Left cardiac atrium (tissue), 4 donors: Measurements from ENCODE around the gene SLC27A2. TPM values are rescaled to one million over a fixed set of nuclear protein-coding genes. Genes with fewer than 3 reads are reported as not detected.
"Not testable (repeated sequence)": the region's sequence is repeated elsewhere in the genome, so short reads cannot be mapped to it uniquely, and the experiment has no call there.

Experiments used
- ATAC-seq, 2 donors: fragments of 200-7000 bp; cut with Tn5 transposase; one replicate each; pipeline ENCODE4 v1.9.1; 2020; ENCODE audit warnings: mild to moderate bottlenecking in 2 of 2, moderate library complexity in 2 of 2
- DNase-seq: peaks from one replicate; pipeline ENCODE4 v3.0.0-alpha.2; 2020
- intact Hi-C, 2 donors: fragments of 100-400 bp; cut with DNase I; formaldehyde crosslinking; loops; one replicate each; pipeline versions ENCODE4 v1.14.1 to v1.15.1; 2022 to 2023
- total RNA-seq, 2 donors: library from RNA; stranded (reverse); fragmentation: NEBNext Ultra II Directional; extraction: Animal tissue kit (Norgen Biotek cat#: 25700); gene quantifications; one replicate each; pipeline ENCODE4 v1.2.1, GENCODE V29; 2021
- donor health status: DM: no; HTN: yes; CAD: no.
- donor health status: DM: no; HTN: yes; CAD: no; lungs with severe emphysema.
- donor health status: DM: yes; HTN: yes; CAD: no.
- donor health status: Dilated cardiomyopathy.

The SLC27A2 gene
- total RNA-seq, 2 donors from 2014 or later: 0.10 to 0.74 TPM

- DNase-seq (no peak), ATAC-seq (no peak)
- intact Hi-C loops: no loop called here
Observed at GRCh38 chr15:50186752-50187151, 4.8 kb downstream of the SLC27A2 start.

DNA sequence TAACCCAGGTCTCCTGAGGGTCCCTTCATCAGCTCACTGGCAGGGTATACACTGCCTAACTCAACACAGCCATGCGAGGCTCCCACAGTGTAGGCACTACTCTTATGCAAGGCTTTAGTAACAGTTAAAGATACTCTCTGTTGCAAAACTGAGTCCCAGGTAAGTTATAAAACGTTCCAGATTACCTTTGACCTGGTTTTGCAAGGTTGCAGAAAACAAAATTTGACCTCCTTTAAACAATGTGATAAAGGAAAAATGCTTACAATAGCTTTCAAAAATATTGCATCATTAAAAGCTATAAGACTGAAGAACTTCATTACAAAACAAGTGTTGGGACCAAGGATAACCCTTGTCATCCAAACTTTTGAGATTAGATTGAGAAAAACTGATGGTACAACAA, 5.5 kb downstream of the SLC27A2 start:
- ATAC-seq (no peak), DNase-seq (no peak)
- intact Hi-C loops: no loop called here

DNA sequence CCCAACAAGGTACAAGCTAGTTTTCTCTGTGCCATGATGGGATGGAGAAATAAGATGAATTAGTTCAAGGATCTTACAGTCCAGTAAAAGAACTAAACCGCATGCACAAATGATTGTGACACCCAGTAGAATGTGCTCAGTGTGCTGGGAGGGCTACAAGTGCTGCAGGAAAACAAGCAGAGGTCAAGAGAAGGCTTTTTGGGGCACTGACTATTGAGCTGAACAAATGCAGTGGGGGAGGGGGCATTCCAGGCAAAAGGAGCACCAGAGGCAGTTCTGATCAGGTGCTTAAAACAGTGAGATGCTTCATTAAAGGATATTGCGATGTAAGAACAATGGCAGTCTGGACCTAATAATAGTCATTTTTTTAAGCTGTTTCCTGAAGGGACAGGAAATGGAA, 6.0 kb downstream of the SLC27A2 start:
- DNase-seq: no peak
- ATAC-seq: no peak
- intact Hi-C loops: no loop called here

DNA sequence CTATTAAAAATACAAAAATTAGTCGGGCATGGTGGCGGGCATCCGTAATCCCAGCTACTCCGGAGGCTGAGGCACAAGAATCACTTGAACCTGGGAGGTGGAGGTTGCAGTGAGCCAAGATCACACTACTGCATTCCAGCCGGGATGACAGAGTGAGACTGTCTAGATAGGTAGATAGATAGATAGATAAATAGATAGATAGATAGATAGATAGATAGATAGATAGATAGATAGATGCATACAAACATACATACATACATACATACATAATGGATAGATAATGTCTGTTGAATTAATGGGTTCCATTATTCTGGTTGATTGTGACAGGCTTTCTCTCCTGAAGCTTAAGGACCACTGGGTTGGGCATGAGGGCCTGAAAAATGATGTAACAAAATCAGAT, 6.8 kb downstream of the SLC27A2 start:
- DNase-seq, intact Hi-C loops, ATAC-seq: not testable (repeated sequence)

DNA sequence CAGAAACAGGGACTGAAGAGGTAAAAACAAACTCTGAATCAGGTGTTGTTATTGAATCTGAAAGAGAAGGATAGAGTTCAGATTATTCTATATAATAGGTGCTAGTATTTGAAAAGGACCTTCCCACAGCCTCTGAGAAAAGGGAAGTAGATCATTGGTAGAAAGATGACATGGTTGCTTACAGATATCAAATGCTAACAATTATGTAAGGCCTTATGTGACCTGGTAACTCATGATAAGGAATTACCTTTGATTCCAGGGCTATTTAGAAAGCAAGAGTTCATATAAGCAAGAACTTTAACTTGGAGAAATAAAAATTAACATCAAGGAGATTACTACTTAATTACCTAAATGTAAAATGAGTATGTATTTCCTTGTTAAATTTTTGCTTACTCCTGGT, 7.6 kb downstream of the SLC27A2 start:
- DNase-seq (no peak), ATAC-seq (no peak)
- intact Hi-C loops: no loop called here

- ATAC-seq (no peak), DNase-seq (no peak)
- intact Hi-C loops: no loop called here
Observed at GRCh38 chr15:50190166-50190570, 8.2 kb downstream of the SLC27A2 start.

GRCh38 chr15:50190723-50191122, 8.7 kb downstream of the SLC27A2 start:
- ATAC-seq: no peak
- intact Hi-C loops: no loop called here

DNA sequence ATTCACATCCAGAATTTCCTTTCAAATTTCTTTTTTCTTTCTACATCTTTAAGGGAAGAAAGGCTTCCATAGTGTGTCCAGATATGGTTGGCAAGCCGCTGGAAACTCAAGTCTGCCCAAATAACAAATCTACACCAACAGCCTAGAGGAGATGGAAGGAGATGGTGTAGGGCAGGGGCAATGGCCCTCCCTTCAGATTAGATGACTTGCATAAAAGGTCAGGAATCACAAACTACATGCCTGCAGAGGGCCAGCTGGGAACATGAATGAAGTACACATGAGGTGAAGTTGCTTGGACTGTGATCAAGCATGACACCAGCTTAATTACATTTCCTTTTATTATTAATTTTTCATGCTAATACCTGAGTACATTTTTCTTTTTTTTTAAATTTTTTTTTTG, 10.2 kb downstream of the SLC27A2 start:
- intact Hi-C loops: no loop called here
- ATAC-seq (no peak), DNase-seq (no peak)

More at GRCh38 chr15:50190723-50191122, 8.7 kb downstream of the SLC27A2 start:
- DNase-seq: no peak

GRCh38 chr15:50192926-50193620, 11.1 kb downstream of the SLC27A2 start:
- ATAC-seq (no peak), DNase-seq (no peak)
- intact Hi-C loops: no loop called here

DNA sequence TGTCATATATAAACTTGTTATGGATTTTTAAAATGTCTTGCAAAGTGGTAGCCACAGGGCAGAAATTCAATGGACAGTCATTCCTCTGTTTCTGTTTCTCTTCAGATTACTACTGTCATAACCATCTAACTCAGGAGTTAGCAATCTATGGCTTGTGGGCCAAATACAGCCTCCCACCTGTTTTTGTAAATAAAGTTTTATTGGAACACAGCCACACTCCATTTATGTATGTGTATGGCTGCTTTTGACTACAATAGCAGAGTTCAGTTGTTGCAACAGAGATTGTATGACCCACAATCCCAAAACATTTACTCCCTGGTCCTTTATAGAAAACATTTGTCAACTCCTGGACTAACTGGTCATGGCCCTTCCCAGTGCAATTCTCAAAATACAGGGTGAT, 20.0 kb downstream of the SLC27A2 start:
- DNase-seq (no peak), ATAC-seq (no peak)
- intact Hi-C loops: no loop called here

GRCh38 chr15:50206020-50206419, 24.0 kb downstream of the SLC27A2 start:
- intact Hi-C loops: no loop called here
- DNase-seq (no peak), ATAC-seq (no peak)

DNA sequence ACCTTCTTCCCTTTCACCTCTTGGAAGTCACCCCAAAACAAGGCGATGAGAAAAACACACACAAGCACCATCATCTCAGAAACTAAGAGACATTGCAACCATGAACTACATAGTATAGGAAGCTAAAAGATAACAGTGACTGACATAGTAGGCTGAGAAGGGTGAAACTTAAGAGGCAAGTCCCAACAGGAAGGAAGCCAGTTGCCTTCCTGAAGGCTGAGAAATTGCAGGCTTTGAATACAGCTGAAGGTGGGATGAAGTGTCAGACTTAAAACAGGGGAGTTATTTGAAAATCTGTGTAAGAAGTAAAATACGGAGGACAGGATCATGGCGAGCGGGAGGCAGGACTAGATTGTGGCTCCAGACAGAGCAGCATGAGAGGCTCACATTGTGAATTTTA, 27.8 kb downstream of the SLC27A2 start:
- ATAC-seq (no peak), DNase-seq (no peak)
- intact Hi-C loops: no loop called here

DNA sequence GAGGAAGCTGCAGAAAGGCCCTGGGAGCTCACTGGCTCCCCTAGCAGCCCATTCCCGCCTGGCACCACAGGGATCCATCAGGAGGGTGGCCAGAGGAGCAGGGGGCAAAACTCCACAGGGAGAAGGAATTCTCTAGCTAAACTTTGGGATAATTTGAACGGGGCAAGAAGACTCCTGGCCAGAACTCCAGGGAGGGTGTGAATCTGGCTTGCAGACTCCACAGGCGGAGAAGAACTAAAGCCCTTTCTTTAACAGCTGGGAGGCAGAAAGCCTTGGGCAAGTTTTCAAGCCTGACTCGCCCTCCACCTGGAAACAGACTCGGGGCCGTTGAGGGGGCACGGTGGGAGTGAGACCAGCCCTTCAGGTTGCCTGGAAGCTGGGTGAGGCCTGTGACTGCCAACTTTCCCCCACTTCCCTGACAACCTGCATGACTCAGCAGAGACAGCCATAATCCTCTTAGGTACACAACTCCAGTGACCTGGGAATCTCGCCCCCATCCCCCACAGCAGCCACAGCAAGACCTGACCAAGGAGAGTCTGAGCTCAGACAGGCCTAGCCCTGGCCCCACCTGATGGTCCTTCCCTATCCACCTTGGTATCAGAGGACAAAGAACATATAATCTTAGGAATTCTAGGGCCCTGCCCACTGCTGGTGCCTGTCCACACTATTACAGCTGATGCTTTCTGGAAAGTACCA, 28.6 kb downstream of the SLC27A2 start:
- intact Hi-C loops: no loop called here
- DNase-seq (no peak), ATAC-seq (no peak)

- ATAC-seq (no peak), DNase-seq (no peak)
- intact Hi-C loops: no loop called here
Observed at GRCh38 chr15:50218291-50218690, 36.3 kb downstream of the SLC27A2 start.

DNA sequence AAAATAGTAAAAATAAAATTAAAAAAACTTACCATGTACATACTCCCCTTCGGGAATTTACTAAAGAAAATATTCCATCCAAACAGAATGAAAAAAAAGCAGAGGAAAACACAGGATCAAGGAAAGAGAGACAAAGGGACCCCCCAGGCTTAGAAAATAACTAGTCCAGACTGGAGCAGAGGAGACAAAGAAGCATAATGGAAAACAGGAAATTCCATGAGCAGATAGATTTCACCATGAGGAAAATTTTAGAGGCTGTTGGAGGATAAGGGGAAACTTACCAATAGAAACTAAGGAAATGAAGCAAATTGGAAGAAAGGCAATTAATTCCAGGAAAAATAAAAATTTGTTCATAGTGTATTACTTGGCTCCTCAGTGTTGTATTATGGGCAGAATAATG, 36.7 kb downstream of the SLC27A2 start:
- intact Hi-C loops: no loop called here
- no peak for ATAC-seq
- no peak for DNase-seq

- no peak for ATAC-seq
- no peak for DNase-seq
- intact Hi-C loops: no loop called here
Observed at GRCh38 chr15:50219820-50220219, 37.8 kb downstream of the SLC27A2 start.

- no peak for DNase-seq
- intact Hi-C loops: no loop called here
- ATAC-seq: no peak
Observed at GRCh38 chr15:50222181-50222580, 40.2 kb downstream of the SLC27A2 start.

DNA sequence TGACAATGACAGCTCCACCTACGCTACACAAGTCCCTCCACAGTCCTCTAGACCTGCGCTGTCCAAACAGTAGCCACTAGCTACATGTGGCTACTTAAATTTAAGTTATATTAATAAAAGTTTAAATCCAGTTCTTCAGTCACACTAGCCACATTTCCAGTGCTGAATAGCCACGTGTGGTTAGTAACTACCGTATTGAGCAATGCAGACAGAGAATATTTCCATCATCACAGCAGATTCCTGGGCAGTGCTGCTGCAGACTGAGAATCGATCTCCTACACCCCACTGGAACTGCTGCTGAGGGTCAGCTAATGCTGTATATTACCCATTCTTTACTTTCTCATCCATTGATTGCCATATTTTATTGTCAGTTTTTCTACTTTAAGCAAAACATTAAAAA, 42.6 kb downstream of the SLC27A2 start:
- no peak for DNase-seq
- intact Hi-C loops: no loop called here
- no peak for ATAC-seq

DNA sequence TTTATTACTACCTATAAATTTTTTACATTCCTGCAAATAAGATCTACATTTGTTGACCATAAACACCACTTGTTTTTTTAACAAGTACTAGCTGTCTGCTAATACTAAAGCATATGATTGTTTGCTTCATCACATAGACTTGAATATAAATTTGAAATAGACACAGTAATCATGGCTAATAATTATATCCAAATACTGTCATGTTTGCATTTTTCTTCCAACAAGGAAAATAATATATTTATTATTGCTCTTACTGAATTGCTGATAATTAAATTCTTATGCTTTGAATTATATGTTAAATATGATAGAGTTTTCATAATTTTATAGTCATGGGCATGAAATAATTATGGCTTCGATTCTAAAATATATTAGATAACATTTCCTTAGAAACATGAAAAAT, 43.1 kb downstream of the SLC27A2 start:
- intact Hi-C loops: no loop called here

DNA sequence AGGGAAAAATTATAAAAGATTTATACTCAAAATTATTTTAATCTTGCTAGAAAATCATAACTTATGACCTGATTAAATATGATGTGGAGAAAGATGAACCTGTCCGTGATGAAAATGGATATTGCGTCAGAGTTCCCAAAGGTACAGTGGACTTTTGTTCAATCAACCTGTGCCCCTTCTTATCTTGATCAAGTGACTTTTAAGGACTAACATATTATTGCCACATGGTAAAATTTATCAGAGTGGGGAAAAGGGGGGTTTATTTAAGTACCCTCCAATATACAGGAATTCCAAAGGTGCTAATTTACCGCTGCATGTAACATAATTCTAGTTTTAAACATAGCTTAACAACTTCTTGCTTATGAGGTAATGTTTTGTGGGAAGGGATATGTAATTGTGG, 43.9 kb downstream of the SLC27A2 start:
- DNase-seq: no peak
- intact Hi-C loops: no loop called here
- no peak for ATAC-seq

More for the DNA sequence above, 43.1 kb downstream of the SLC27A2 start:
- ATAC-seq (no peak), DNase-seq (no peak)

DNA sequence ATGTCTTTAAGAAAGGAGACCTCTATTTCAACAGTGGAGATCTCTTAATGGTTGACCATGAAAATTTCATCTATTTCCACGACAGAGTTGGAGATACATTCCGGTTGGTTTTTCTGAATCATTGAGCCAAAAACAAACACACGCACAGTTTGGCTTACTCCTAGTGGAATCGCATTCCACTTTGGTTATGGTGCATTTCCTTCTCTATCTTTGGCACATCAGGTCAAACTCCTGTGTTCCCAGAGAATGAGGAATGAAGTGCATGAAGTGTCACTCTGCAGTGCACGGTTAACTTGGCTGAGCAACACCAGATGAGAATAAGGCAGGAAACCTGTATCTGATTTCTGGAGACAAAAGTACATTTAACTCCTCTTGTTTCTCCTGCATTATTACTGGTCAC, 45.1 kb downstream of the SLC27A2 start:
- DNase-seq (no peak), ATAC-seq (no peak)
- intact Hi-C loops: no loop called here
